HG03039 (cell line): ENCODE results near the gene ABHD14A.
A peak's percentile ranks its signal among the peaks of the same experiment; 100 is the strongest.
"Not testable (repeated sequence)": the region's sequence is repeated elsewhere in the genome, so short reads cannot be mapped to it uniquely, and the experiment has no call there.

Source experiments
- ATAC-seq: cut with Tn5 transposase; IDR thresholded peaks from one replicate; pipeline ENCODE4 v1.9.1; 2021; ENCODE audit warnings: mild to moderate bottlenecking, moderate library complexity; ENCODE audit not compliant: unreplicated experiment

ABHD14A gene

DNA sequence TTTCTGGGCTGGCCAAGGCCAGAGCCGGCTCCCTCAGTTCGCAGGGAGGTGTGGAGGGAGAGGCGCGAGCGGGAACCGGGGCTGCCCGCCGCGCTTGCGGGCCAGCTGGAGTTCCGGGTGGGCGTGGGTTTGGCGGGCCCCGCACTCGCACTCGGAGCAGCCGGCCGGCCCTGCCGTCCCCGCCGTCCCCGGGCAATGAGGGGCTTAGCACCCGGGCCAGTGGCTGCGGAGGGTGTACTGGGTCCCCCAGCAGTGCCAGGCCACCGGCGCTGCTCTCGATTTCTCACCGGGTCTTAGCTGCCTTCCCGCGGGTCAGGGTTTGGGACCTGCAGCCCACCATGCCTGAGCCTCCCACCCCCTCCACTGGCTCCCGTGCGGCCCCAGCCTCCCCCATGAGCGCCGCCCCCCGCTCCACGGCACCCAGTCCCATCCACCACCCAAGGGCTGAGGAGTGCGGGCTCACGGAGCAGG, 15.7 kb downstream of the ABHD14A start:
- ATAC-seq = not testable (repeated sequence)

DNA sequence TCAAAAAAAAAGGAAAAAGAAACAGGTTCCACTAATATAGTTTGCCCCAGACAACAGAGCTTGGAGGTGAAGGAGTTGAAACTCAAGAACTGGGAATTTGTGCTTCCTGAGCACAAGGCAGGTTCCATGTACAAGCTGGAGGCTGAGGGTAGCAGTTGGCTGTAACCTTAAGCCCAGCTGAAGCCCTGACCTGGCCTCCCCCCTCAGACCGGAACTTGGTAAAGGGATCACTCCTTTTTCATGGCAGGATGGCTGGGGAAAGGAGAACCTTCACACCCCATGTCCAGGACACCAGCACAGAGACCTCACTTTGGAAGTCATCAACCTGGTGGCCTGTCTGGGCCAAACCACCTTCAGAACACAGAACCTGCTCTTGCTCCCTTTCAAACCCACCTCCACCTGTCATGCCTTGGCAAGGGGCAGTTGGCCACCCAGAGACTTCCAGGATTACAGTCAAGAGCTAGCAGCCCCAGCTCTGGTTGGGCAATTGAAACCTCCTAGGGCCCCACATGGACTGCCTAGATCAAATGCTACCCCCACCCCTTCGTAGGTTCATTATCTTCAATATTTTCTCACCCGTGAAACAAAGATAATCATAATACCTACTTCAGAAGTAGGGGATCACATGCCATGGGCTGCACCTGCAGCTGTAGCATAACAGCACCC, 17.3 kb downstream of the ABHD14A start:
- no peak for ATAC-seq

DNA sequence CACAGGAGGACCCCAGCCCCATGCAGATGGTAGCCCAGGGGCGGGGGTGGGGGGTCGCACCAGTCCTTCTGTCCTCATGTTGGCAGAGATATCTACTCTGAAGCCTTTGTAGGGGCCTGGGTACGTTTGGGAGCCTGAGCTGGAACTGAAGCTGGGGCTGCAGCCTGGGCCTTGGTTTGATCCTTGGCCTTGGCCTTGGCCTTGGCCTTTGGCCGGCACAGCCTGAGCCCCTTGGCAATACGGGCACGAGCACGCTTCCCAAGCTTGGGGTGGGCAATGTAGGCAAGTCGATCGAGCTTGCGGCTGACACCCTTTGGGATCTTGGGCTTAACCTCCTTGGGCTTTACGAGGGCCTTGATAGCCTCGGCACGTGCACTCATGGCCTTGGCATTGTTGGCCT, 18.8 kb downstream of the ABHD14A start:
- ATAC-seq = not testable (repeated sequence)

DNA sequence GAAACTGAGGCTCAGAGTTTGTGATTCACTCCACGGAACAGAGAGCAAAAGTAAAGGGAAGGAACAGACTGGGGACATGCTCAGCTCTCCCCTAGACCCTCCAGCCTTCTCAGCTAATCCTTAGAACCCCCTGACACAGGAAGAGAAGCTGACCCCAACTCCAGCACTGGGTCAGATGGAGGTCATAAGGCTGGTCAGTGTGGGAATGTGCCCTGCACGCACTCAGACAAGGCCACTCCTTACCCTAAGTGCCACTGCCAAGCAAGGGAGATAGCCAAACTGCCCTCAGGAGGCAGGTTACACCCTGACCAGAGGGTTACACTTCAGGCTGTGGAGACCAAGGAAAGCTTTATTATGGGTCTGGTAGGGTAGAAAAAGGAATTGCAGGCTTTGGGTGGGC, 19.7 kb downstream of the ABHD14A start:
- ATAC-seq = no peak

DNA sequence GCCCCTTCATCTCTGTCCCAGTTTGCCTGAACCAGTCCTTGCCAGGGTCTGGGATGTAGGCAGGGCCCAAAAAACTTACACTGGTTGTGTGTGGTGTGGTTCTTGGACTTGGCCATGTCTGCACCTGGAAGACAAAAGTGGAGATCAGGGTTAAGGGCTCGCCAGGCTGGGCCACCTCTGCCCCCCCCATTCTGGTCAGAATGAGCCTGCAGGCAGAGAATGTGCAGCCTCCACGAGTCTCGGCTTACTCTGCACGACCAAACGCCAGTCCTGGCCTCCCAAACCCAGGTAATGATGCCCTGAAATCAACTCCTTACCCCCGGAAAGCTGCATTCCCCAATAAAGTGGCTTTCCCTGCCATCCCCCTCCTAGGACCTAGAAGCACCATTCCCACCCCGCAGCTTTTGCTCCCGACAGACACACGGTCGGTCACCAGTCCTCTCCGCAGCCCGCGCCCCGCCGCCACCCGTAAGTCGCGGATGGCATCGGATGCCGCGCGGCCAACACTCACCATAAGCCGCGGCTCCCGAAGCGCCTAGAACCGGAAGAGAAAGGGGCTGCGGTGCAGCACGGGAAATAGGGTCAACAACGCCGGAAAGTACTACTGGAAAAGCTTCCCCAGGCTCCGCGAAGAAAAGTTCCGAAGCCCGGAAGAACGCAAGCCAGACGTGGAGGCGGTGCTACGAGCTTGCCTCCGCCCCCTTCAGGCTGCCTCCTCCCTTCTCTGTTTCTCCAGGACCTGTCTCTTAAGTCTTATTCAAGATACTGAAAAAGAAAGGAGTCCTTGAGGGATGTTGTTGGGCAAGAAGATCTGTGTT, 20.7 kb downstream of the ABHD14A start, which contains the start of gene RPL29:
Gene RPL29 (minus strand): TSS at position 550 of the 818 bp plus-strand sequence. CDS start 434 bp downstream, at position 116.
- peak; percentile 86 for ATAC-seq

DNA sequence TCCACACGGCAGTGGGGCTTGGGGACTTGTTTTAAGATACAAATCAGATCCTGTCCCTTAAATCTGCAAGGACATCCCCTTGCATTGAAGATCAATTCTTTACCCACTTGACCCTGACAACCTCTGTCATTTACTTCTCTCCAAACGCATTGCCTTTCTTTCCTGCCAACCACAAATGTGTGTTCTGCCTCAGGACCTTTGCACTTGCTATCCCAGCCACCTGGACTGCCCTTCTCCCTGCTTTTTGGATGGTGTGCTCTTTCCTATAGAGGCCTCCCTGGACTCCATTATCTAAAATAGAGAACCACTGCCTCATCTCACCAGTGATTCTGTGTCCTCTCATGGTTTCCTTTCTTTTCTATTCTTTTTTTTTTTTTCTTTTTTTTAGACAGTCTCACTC, 22.3 kb downstream of the ABHD14A start:
- no peak for ATAC-seq

DNA sequence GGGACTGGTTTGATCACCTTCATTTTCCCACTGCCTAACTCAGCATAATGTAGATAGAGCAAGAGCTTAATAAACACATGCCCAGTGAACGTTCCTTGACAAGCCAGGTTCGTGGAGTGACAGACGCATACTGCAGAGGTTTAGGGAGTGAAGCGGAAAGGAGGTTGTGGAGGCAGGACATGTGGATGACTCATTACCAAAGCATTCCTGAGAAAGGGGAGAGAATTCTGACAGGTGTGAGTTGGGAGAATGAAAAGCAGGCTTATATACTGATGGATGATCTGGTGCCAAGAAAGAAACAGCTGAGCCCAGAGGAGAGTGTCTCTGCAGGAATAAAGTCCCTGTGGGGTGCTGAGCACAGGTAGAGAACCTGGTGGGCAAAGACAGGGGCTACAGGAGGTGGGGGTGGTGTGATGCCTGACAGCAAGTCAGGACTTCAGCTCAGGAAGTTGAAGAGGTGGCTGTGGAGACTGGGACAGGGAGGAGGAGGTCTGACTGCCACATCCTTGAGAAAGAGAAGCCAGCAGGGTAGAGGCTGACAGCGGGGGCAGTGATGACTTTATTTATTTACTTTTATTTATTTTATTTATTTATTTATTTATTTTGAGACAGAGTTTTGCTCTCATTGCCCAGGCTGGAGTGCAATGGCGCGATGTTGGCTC, 23.2 kb downstream of the ABHD14A start:
- ATAC-seq = no peak

DNA sequence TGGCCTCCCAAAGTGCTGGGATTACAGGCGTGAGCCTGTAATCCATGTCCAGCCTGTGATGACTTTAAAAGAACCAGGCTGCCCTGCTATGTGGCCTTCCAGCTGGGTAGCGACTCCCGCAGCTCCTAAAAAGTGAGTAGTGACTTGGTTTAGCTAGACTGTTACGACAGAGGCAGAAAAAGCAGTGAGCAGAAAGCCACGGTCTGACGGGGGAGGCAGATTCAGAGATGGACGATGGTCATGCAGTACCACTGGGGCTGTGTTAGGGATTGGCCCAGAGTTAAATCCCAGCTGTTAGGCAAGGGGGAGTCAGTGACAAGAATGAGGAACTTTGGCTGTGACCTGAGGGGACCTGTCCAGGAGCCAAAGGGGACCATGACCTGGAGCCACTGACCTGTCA, 23.9 kb downstream of the ABHD14A start:
- ATAC-seq = no peak

DNA sequence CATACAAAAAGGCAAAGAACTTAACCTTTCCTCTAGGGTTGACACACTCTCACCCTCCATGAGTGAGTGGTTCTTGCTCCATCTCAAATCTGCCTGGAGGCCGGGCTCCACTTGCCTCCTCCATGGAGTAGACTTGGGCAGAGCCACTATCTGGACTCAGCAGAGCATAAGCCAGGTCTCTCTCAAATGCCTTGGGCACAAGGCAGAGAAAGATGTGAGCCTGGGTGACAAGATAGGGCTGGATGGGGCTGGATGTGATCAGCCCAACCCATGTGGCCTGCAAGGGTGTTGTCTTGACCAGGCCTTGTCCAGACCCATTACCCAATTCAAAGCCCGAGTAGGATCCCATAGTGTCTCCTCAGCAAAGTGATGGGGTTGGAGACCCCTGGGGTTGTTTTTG, 25.0 kb downstream of the ABHD14A start:
- ATAC-seq = no peak

DNA sequence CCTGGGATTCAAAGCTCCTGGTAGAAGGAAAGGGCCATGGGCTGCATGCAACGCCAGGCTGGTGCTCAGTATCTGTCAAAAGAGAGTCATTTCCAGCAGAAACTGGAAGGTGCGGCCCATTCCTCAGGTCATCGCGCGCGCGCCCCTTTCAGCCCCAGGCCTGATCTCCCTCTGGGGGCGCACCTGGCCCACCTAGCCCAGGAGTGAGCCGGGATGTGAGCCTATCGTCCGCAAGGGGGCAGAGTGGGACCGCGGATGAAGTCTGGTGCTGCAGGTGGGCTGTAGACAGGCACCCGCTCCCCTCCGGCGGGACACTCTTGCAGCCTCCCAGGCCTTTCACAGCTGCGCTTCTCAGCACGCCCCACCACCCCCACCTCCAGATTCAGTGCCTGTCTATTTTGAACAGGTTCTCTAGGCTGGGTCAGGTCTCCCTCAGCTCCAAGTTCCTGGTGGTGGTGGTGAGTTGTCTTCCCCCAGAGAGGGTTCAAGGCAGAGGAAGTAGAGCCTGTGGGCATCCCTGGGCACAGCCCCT, 26.6 kb downstream of the ABHD14A start:
- no peak for ATAC-seq

DNA sequence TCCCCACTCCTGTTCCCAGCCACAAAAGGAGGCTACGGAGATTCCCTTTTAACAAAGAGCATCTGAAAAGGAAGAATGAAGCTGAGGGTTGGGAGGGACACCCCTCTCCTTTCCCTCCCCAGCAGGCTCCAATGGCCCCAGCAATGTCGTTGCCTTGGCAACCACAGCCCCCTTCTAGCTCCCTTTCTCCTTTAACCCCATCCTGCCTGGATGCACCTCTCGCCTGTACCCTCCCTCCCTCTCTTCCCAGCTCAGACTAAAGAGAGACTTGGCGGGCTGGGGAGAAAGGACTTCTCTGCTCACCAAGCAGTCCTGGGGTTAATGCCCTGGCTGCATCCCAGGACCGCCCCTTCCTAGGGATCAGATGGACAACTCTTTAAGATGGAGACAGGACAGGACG, 27.9 kb downstream of the ABHD14A start:
- no peak for ATAC-seq

DNA sequence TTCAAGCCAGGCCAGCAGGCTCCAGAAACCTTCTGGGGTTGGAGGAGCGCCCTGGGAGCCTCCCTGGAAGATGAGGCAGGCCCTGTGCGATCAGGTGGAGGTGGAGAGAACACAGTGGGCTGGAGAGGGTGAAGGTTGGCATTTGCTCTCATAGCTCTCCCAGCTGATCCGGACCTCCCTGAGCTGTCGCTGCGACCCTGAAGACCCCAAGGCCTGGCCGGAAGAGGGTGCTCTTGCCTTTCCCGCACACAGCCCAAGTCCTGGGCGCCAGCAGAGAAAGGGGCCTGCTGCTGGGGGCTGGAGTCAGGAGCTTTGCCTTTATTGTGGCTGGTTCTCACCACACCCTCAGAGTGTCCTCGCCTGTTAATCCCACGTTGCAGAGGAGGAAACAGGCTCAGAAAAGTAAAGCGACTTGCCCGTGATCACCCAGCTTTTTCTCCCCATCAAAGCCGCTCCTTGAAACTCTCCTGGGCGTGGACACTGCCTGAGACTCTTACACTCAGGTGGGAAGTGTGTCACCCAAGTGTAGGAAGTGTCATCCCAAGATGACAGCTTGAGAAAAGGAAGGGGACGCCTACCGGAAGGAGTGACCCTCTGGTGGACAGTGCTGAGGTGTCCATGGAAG, 29.4 kb downstream of the ABHD14A start:
- ATAC-seq = no peak

DNA sequence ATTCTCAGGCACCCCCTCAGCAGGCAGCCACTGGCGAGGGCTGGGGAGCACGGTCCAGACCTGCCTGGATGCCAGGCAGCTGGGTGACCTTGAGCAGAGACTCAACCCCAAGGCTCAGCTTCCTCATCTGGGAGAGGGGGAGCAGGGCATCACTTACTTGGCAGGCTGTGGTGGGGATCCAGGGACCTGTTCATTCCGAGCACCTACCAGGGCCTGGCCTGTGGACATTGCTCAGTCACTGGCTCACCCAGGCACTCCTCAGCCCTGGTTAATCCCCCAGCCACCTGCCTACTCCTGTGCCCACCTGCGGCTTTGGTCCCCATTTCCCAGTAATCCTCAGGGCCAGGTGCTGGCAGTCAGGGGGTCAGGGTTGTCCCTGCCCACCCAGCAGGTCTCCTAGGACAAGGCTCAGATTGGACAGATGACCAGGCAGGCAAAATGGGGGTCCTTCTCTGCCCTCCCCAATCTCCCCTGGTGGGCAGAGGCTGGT, 30.1 kb downstream of the ABHD14A start:
- ATAC-seq = no peak

DNA sequence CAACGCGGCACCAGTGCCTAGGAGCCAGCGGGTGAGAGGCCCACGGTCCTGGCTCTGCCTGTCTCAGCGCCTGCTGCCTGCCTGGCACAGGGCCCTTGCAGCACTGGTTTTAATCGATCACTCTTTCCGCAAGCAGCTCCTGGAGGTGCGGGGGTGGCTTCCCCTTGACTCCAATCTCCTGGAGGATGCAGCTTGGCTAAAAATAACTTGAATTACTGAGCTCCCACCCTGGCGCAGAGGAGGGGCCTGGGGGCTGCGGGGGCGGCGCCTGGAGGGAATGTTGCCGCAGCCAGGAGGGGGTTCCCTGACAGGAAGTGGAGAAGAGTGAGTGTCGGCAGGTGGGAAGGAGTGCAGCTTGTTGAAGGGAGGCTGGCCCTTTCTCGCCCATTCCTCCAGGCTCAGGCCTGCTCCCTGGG, 30.7 kb downstream of the ABHD14A start:
- no peak for ATAC-seq

DNA sequence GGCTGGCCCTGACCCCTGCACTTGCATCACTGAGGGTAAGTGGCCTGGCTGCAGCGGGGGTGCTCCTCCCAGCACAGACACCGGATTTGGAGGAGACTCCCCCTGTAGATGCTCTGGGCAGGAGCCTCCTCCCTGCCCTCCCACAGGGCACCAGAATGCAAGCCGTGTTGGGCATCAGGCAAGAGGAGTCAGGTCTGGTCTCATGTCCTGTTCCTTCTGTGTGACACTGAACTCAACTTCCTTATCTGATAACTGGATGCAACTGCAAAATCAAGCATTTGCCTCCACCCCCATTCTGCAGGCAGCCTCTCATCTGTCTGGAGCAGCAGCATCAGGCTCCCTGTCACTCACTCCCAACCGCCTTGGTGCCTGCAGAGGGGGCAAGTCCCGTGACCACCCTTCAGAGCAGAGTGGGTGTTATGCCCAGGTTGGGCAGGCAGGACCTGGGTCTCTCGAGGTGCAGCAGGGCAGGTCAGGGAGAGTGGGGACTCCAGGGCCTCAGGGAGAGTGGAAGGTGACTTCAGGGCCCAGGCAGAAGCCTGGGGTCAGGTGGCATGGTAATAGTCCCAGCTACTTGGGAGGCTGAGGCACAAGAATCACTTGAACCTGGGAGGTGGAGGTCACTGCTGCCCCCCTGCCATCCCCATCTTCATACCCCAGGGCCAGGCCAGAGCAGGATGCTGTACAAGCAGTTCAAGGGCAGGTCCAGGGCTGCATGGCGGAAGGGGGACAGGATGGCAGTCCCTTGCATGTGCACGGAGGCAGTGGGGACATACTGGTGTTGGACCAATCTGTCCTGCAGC, 31.4 kb downstream of the ABHD14A start:
- ATAC-seq = no peak

DNA sequence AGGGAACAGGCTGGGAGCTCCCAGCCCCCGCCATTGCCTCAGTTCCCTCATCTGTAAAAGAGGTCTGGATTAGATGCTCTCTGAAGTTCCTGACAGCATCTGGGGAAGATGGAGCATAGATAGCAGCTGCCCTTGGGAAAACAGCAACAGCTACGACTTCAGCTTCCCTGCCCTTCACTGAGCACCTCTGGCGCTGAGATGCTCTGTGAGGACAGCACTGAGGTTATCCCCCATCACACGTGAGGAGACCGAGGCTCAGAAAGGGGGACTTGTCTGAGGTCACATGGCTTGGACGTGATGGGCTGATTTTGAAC, 31.9 kb downstream of the ABHD14A start:
- no peak for ATAC-seq

DNA sequence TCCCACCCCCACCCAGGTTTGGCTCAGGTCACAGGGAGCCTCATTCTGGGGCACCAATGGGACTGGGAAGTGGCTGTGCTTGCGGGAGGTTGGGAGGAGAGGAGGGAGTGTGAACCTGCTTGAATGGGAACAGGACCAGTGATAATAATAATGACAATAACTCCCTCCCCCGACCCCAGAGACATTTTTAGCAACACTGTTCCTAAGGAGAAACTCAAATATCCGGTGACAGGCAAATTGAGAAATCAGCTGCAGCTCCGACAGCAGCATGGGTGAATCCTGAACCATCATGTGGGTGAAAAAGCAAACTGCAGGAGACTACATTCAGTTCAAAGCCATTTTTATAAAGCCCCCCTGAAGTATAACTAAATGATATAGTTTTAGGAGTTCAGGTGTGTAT, 32.4 kb downstream of the ABHD14A start:
- no peak for ATAC-seq

DNA sequence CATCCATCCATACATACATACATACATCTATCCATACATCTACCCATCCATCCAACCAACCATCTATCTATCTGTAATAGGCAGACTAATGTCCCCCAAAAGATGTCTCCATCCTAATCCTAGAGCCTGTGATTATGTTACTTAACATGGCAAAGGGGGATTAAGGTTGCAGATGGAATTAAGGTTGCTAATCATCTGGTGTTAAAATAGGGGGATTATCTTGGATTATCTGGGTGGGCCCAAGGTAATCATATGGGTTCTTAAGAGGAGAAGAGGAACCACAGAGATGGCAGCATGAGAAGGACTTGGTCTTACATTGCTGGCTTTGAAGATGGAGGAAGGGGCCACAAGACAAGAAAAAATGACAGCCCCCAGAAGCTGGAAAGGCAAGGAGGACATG, 35.6 kb downstream of the ABHD14A start:
- ATAC-seq = no peak

DNA sequence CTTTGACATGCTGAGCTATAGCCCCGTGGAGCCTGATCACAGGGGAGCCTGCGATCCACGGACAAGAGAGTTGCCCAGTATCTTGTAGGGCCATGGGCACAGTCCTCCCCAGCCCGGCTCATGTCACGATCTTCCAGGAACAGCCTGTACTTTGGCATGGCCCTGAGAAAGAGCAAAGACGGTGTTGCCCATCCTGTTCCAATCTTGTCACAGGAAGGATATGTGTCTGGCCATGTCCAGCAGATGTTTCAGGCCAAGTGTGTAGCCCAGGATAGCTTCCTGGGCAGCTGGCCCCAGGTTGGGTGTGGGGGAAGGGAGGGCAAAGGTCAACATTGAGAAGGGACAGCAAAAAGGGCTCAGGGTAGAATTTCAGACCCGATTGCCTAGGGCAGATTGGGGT, 37.8 kb downstream of the ABHD14A start:
- ATAC-seq = no peak
